AG09319 (cell line): ENCODE results near the gene PANK3.
"Not testable (repeated sequence)": the region's sequence is repeated elsewhere in the genome, so short reads cannot be mapped to it uniquely, and the experiment has no call there.

Source experiments
- DNase-seq: peaks from one replicate; pipeline ENCODE4 v3.0.0-alpha.2; 2010; ENCODE audit warnings: low read depth; ENCODE audit errors: extremely low read depth
- CTCF ChIP-seq: IDR thresholded peaks from 2 replicates; pipeline ENCODE4 v1.5.1; 2011; ENCODE audit warnings: low read depth, mild to moderate bottlenecking, inconsistent platforms, low read length, moderate library complexity

Gene PANK3

GRCh38 chr5:168596927-168597326 lies 17.8 kb upstream of the PANK3 start:
- no peak for TF ChIP-seq CTCF
- no peak for DNase-seq

- DNase-seq = not testable (repeated sequence)
Measured at GRCh38 chr5:168596122-168596521, 17.0 kb upstream of the PANK3 start.

- DNase-seq = peak; percentile 12
Measured at GRCh38 chr5:168592014-168592368, 12.8 kb upstream of the PANK3 start.

GRCh38 chr5:168591302-168592013 lies 12.3 kb upstream of the PANK3 start:
- no peak for DNase-seq
- no peak for TF ChIP-seq CTCF

More at GRCh38 chr5:168592014-168592368, 12.8 kb upstream of the PANK3 start:
- no peak for TF ChIP-seq CTCF

- no peak for DNase-seq
Measured at GRCh38 chr5:168590666-168591065, 11.5 kb upstream of the PANK3 start.

GRCh38 chr5:168587987-168588386 lies 8.8 kb upstream of the PANK3 start:
- DNase-seq = no peak
- TF ChIP-seq CTCF = no peak

More at GRCh38 chr5:168590666-168591065, 11.5 kb upstream of the PANK3 start:
- no peak for TF ChIP-seq CTCF

- no peak for TF ChIP-seq CTCF
- no peak for DNase-seq
Measured at GRCh38 chr5:168585119-168585856, 6.1 kb upstream of the PANK3 start.
